NT2/D1 (cell line): ENCODE data around the gene UBASH3B.

Source experiments
- DNase-seq: peaks from one replicate; pipeline ENCODE4 v3.0.0-alpha.2; 2011; ENCODE audit warnings: low read depth, low spot score
- H3K27me3 ChIP-seq: 2 replicates; pipeline ENCODE4 v1.6.0; 2011; ENCODE audit warnings: mild to moderate bottlenecking; ENCODE audit not compliant: insufficient read length, insufficient read depth
- H3K36me3 ChIP-seq: 2 replicates; pipeline ENCODE4 v1.6.1; 2011; ENCODE audit warnings: mild to moderate bottlenecking, low read length, mixed read lengths; ENCODE audit not compliant: insufficient read depth, insufficient read length
- H3K4me1 ChIP-seq: 2 replicates; pipeline ENCODE4 v1.5.1; 2011; ENCODE audit not compliant: insufficient read depth, insufficient read length
- H3K4me3 ChIP-seq: 2 replicates; pipeline ENCODE4 v1.5.1; 2011; ENCODE audit warnings: low read depth; ENCODE audit not compliant: insufficient read length
- H3K9ac ChIP-seq: 2 replicates; pipeline ENCODE4 v1.6.0; 2011; ENCODE audit warnings: low read depth; ENCODE audit not compliant: insufficient read length
- H3K9me3 ChIP-seq: 2 replicates; pipeline ENCODE4 v1.5.1; 2011; ENCODE audit warnings: mild to moderate bottlenecking, low read length; ENCODE audit not compliant: insufficient read depth
- SUZ12 ChIP-seq: IDR thresholded peaks from 2 replicates; pipeline ENCODE4 v1.6.1; 2011; ENCODE audit not compliant: insufficient read length, insufficient read depth; ENCODE audit errors: extremely low read depth
- YY1 ChIP-seq: IDR thresholded peaks from 2 replicates; pipeline ENCODE4 v1.6.1; 2011; ENCODE audit not compliant: insufficient read length, insufficient read depth
- ZNF274 ChIP-seq: IDR thresholded peaks from 2 replicates; pipeline ENCODE4 v1.6.1; 2011; ENCODE audit warnings: mild to moderate bottlenecking, low read depth, low read length

Gene UBASH3B

GRCh38 chr11:122758339-122758738 lies 102.8 kb downstream of the UBASH3B start:
- Histone ChIP-seq H3K36me3 (no peaks in the 10 kb centered on the region), H3K9ac (no peak overlapping the region), H3K4me3 (no peak overlapping the region), H3K27me3 (no peaks in the 10 kb centered on the region), H3K4me1 (no peaks in the 10 kb centered on the region), H3K9me3 (no peaks in the 10 kb centered on the region)
- no peak for DNase-seq
- no peak for TF ChIP-seq YY1
- TF ChIP-seq SUZ12, result no peak
- TF ChIP-seq ZNF274, result no peak

GRCh38 chr11:122758974-122759373 lies 103.5 kb downstream of the UBASH3B start:
- no peaks in the 10 kb centered on the region for H3K36me3 ChIP-seq
- H3K4me3 ChIP-seq, result no peak overlapping the region
- no peak overlapping the region for H3K9ac ChIP-seq
- no peaks in the 10 kb centered on the region for H3K27me3 ChIP-seq
- no peaks in the 10 kb centered on the region for H3K9me3 ChIP-seq
- no peak for DNase-seq
- TF ChIP-seq ZNF274 (no peak), SUZ12 (no peak), YY1 (no peak)
- no peaks in the 10 kb centered on the region for H3K4me1 ChIP-seq

DNA sequence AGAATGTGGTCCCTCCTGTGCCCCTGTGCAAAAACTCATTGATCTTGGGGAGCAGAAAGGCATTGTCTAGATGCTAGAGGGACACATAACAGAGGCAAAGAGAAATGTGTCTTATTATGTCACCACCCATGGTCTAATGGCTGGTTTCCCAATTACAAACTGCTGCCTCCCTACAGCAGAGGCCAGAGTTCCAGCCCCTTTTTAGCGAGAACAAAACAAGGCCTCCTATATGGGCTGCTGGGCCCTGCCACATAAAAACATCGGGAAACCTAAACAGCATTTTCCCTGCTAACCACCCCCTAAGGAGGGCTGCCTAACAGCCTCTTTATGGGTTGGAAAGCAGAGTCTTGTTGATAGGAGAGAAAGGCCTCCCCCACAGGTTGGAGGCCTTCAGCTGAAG lies 107.6 kb downstream of the UBASH3B start:
- Histone ChIP-seq H3K36me3 (no peaks in the 10 kb centered on the region), H3K4me3 (no peak overlapping the region), H3K9me3 (no peaks in the 10 kb centered on the region), H3K9ac (no peak overlapping the region), H3K27me3 (no peaks in the 10 kb centered on the region), H3K4me1 (no peaks in the 10 kb centered on the region)
- TF ChIP-seq ZNF274, result no peak
- no peak for TF ChIP-seq SUZ12
- no peak for TF ChIP-seq YY1
- DNase-seq, result no peak

- Histone ChIP-seq H3K9ac (no peak overlapping the region), H3K4me3 (no peak overlapping the region), H3K9me3 (no peaks in the 10 kb centered on the region), H3K4me1 (no peaks in the 10 kb centered on the region), H3K27me3 (no peaks in the 10 kb centered on the region), H3K36me3 (no peaks in the 10 kb centered on the region)
- no peak for DNase-seq
- no peak for TF ChIP-seq ZNF274
These were observed 109.0 kb downstream of the UBASH3B start for GRCh38 chr11:122764371-122765090.

DNA sequence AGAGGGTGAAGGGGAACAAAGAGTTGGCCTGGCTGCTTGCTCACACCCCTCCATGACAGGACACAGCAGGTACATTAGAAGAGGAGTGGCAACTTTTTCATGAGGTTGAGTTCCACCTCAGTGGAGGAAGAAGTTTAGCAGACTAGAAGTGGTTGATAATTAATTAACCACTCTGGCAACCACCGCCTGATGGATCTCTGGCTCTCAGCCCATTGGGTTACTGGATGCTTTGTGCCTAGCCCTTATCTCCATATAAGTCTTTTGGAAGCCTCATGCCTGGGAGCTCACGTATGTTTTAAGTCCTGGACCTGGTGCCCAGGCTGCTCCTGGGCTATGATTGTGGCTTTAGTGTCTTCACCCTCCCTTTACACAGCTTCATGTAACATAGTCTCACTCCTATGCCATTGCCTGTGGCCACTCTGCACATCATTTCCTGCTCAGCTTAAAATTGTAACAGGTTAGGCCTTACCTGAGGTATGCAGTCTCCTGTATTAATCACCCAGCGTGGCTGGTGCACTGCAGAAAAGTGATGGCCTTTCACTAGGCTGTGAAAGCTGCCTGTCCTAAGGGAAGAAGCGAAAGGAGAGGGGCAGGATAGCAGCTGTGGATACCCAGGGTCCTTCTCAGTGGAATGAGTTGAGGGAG lies 110.1 kb downstream of the UBASH3B start:
- Histone ChIP-seq H3K4me1 (no peaks in the 10 kb centered on the region), H3K4me3 (no peak overlapping the region), H3K36me3 (no peaks in the 10 kb centered on the region), H3K9ac (no peak overlapping the region), H3K27me3 (no peaks in the 10 kb centered on the region), H3K9me3 (no peaks in the 10 kb centered on the region)
- no peak for DNase-seq
- TF ChIP-seq SUZ12 (no peak), YY1 (no peak), ZNF274 (no peak)

DNA sequence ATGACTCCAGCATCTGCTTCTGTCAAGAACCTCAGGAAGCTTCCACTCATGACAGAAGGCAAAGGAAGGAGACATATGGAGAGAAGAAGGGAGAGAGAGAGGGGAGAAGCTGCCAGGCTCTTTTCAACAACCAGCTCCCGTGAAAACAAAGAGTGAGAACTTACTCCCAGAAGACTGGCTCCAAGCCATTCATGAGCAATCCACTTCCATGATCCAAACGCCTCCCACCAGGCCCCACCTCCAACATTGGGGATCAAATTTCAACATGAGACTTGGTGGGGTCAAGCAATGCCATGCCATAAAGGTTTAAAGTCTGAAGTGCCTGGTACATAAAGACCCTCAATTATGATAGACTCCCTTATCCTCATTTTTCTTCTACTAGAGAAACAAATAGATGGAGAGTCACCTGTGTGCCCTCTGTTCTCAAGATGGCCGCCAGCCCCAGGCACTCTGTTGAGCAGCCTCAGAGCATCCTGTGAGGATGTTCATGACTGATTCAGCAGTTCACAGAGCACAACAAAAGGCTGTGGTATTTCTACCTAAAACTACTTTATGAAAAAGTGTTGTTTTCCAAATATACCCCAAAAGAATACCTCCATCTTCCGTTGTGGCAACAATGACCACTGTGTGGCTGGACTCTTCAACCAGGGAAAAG lies 113.7 kb downstream of the UBASH3B start:
- Histone ChIP-seq H3K9me3 (no peaks in the 10 kb centered on the region), H3K36me3 (no peaks in the 10 kb centered on the region), H3K4me1 (no peaks in the 10 kb centered on the region), H3K9ac (no peak overlapping the region), H3K4me3 (no peak overlapping the region), H3K27me3 (no peaks in the 10 kb centered on the region)
- TF ChIP-seq ZNF274 (no peak), YY1 (no peak), SUZ12 (no peak)
- no peak for DNase-seq

- Histone ChIP-seq H3K36me3 (peaks cover 7% of the 10 kb centered on the region), H3K4me3 (no peak overlapping the region), H3K4me1 (no peaks in the 10 kb centered on the region), H3K9me3 (no peaks in the 10 kb centered on the region), H3K27me3 (no peaks in the 10 kb centered on the region), H3K9ac (no peak overlapping the region)
- no peak for DNase-seq
- TF ChIP-seq YY1 (no peak), SUZ12 (no peak), ZNF274 (no peak)
These were observed 117.4 kb downstream of the UBASH3B start for GRCh38 chr11:122772945-122773344.
